Ovary (tissue), 9 donors: ENCODE data around the gene TGM2. TPM values are rescaled to one million over a fixed set of nuclear protein-coding genes. Genes with fewer than 3 reads are reported as not detected.

Experiments used
- DNase-seq, 5 donors: peaks; one replicate each; pipeline ENCODE4 v3.0.0-alpha.2; 2019 to 2020
- H3K27ac ChIP-seq, 2 donors: fragments of 200-600 bp; one replicate each; pipeline versions ENCODE4 v1.5.1 to v1.8.0; 2019 to 2022
- H3K27me3 ChIP-seq: fragments of 200-600 bp; one replicate; pipeline ENCODE4 v1.8.0; 2022
- H3K36me3 ChIP-seq: fragments of 200-600 bp; sonication (generic); one replicate; pipeline ENCODE4 v1.5.1; 2019
- H3K4me1 ChIP-seq: one replicate; pipeline ENCODE4 v1.8.1; 2013; ENCODE audit warnings: mild to moderate bottlenecking, moderate library complexity; ENCODE audit not compliant: insufficient read depth
- H3K4me3 ChIP-seq: fragments of 200-600 bp; sonication (generic); one replicate; pipeline ENCODE4 v1.5.1; 2017
- H3K9me3 ChIP-seq, 2 donors: fragments of 200-600 bp in 1 of 2; sonication (generic) in 1 of 2; one replicate each; pipeline versions ENCODE4 v1.5.1 to v1.8.1; 2013 to 2019; ENCODE audit warnings: mild to moderate bottlenecking in 1 of 2, moderate library complexity in 1 of 2
- EP300 ChIP-seq: sonication (generic); formaldehyde crosslinking; IDR thresholded peaks from one replicate; pipeline ENCODE4 v1.6.1; 2017; ENCODE audit warnings: antibody characterized with exemption
- POLR2A ChIP-seq: fragments of 450-650 bp; IDR thresholded peaks from one replicate; pipeline ENCODE4 v1.6.1; 2017; ENCODE audit warnings: antibody characterized with exemption, mild to moderate bottlenecking, moderate library complexity
- WGBS, 3 donors: extraction: QIAGEN DNeasy Blood & Tissue Kit in 1 of 3; methylation state at CpG; one replicate each; pipeline versions ENCODE4 v1.1.5 to v1.1.7; 2013 to 2017; 5-methylcytosine and 5-hydroxymethylcytosine counted together
- intact Hi-C, 4 donors: fragments of 100-400 bp; cut with DNase I; formaldehyde crosslinking; loops; one replicate each; pipeline versions ENCODE4 v1.11.0 to v1.15.1; 2022 to 2023
- polyA plus RNA-seq, 2 donors: library from polyadenylated mRNA; stranded (reverse); fragments of 200-250 nt in 1 of 2; fragments of 350-450 nt in 1 of 2; fragmentation: Illumina TruSeq in 1 of 2; extraction: RNeasy Lipid Tissue Mini Kit (QIAGEN cat#74804) in 1 of 2; gene quantifications; one replicate each; pipeline ENCODE4 v1.2.3, GENCODE V29; 2013 to 2014
- total RNA-seq, 7 donors: library from RNA; depleted of rRNA in 2 of 7; stranded (reverse); fragments of >200 nt in 2 of 7; fragmentation: NEBNext Ultra II Directional in 3 of 7; extraction: Animal tissue kit (Norgen Biotek cat#: 25700) in 3 of 7; gene quantifications; one replicate each; pipeline versions ENCODE4 v1.1.0 to v1.2.4, GENCODE V29; 2016 to 2023
- TF ChIP-seq, protein P1 (sequence below), 3 donors: fragments of 450-650 bp in 2 of 3; fragments of 200-600 bp in 1 of 3; IDR thresholded peaks; one replicate each; pipeline versions ENCODE4 v1.5.1 to v1.8.0; 2016 to 2022; ENCODE audit warnings: antibody characterized with exemption in 3 of 3, mild to moderate bottlenecking in 1 of 3
- donor health status: DM: no; HTN: no; CAD: no; lungs with moderate emphysema.
- donor health status: DM: no; HTN: no; CAD: no.
- donor health status: Bipolar disorder and iron deficiency.
- donor health status: DM: yes; HTN: yes; CAD: no.
- donor health status: DM: no; HTN: no; CAD: no.
- donor health status: DM: yes; HTN: yes; CAD: no.

TGM2 gene
- total and polyA plus RNA-seq, 9 donors = 15.0 to 320 (median 52.8) TPM

DNA sequence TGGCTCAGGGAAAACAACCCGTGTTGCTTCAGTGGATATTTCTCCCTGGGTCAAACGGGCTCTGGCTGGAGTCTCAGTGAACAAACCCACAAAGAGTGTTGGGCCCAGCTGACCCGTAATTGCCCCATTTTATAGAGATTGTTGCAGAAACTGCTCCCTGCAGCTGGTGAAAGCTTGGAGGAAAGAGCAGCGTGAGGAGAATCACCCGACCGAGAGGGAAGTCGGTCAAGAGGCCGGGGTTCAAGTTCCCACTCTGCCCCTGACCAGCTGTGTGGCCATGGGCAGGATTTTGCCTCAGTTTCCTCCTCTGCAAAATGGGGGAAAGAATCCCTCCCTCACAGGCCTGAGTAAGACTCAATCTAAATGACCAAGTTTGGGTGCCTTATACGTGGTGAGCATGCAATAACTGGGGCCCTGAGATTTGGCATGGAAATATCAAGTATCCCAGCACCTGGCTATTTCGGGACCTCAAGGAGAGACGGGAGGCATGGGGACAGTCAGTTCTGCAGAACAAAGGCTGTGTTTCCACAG is 1.7 kb upstream of the TGM2 start:
- Histone ChIP-seq H3K27ac (no peak overlapping the region), H3K36me3 (no peaks in the 10 kb centered on the region), H3K4me3 (no peak overlapping the region), H3K27me3 (no peaks in the 10 kb centered on the region), H3K9me3 (no peaks in the 10 kb centered on the region), H3K4me1 (peaks cover 13% of the 10 kb centered on the region)
- WGBS, 3 donors = 52 to 73% (median 67%) methylated on average over 11 of the region's 11 CpGs
- intact Hi-C loops = loop anchor here in 3 of 4 donors (5.0 kb wide), 6 partner anchors 46 to 156 kb away; no protein-coding TSS in a partner anchor
- TF ChIP-seq POLR2A = no peak
- TF ChIP-seq, protein P1, sequence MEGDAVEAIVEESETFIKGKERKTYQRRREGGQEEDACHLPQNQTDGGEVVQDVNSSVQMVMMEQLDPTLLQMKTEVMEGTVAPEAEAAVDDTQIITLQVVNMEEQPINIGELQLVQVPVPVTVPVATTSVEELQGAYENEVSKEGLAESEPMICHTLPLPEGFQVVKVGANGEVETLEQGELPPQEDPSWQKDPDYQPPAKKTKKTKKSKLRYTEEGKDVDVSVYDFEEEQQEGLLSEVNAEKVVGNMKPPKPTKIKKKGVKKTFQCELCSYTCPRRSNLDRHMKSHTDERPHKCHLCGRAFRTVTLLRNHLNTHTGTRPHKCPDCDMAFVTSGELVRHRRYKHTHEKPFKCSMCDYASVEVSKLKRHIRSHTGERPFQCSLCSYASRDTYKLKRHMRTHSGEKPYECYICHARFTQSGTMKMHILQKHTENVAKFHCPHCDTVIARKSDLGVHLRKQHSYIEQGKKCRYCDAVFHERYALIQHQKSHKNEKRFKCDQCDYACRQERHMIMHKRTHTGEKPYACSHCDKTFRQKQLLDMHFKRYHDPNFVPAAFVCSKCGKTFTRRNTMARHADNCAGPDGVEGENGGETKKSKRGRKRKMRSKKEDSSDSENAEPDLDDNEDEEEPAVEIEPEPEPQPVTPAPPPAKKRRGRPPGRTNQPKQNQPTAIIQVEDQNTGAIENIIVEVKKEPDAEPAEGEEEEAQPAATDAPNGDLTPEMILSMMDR (IDR thresholded peaks at IDR 0.05) = no peak
- TF ChIP-seq EP300 = no peak
- DNase-seq = no peak

DNA sequence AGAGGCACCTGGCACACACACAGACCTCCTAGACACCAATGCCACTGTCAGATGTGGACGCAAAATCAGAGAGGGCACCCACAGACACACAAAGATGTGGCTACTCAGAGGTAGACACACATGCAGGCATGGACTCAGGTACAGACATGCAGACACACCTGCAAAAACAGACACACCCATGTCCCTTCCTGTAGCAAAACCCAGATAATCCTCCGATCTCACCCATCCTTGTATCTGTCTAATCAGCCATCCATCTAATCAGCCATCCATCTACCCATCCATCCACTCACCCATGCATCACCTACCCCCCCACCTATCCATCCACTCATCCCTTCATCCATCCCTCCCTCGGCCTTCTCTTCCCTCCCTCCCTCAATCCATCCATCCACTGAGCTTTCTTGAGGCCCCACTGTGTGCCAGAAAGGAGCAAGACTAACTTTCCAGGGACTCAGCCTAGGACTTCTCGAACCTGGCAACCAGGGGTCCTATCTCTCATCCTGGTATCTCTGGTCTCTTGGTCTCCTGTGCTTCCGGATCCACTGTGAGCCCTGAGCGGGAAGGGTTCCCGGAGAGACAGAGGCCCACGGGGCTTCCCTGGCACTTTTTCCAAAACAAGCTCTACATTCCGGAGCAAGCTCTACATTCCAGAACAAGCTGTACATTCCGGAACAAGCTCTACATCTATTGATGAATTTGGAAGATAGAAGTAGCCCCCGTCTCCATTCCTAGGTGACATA is 1.1 kb upstream of the TGM2 start:
- 38 to 53% (median 47%) methylated on average over 11 of the region's 11 CpGs for WGBS, 3 donors
- Histone ChIP-seq H3K9me3 (no peaks in the 10 kb centered on the region), H3K36me3 (no peaks in the 10 kb centered on the region), H3K4me1 (peaks cover 13% of the 10 kb centered on the region), H3K4me3 (no peak overlapping the region), H3K27me3 (no peaks in the 10 kb centered on the region), H3K27ac (no peak overlapping the region)
- DNase-seq = no peak
- intact Hi-C loops = loop anchor here in 3 of 4 donors (2.0 to 5.0 kb wide), 7 partner anchors 46 to 156 kb away; no protein-coding TSS in a partner anchor
- TF ChIP-seq, protein P1 (IDR thresholded peaks at IDR 0.05) = no peak

DNA sequence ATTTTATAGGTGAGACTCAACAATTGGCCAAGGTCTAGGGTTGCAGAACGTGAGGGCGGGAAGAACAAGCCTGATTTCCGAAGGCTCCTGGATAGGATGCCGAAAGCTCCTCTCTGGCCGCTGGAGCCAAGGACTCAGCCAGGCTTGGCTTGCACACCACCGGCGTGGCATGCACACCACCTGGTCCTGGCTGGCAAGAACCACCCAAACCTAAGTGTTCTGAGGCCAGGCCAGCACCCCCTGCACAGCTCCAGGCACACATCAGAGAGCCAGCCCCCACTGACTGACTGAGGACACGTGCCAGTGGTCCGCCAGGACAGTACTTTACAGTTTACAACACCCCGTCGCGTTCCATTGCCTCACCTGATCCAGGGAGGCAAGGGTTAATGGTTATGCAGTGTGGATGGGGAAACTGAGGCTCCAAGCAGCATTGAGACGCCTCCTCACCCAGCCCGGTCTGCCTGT is 414 bp downstream of the TGM2 start:
- no peak for TF ChIP-seq POLR2A
- no peak for TF ChIP-seq EP300
- TF ChIP-seq, protein P1 (IDR thresholded peaks at IDR 0.05) = no peak
- Histone ChIP-seq H3K4me3 (peak overlapping the region; percentile 40), H3K27ac (peak overlapping the region in 1 of 2 donors; percentile 22), H3K9me3 (no peaks in the 10 kb centered on the region), H3K27me3 (no peaks in the 10 kb centered on the region), H3K4me1 (peaks cover 13% of the 10 kb centered on the region), H3K36me3 (no peaks in the 10 kb centered on the region)
- 46 to 68% (median 63%) methylated on average over 14 of the region's 14 CpGs for WGBS, 3 donors
- DNase-seq = peak in 2 of 5 donors; percentile 20 to 27
- intact Hi-C loops = loop anchor here in 3 of 4 donors (2.0 to 5.0 kb wide), 7 partner anchors 48 to 158 kb away; no protein-coding TSS in a partner anchor

DNA sequence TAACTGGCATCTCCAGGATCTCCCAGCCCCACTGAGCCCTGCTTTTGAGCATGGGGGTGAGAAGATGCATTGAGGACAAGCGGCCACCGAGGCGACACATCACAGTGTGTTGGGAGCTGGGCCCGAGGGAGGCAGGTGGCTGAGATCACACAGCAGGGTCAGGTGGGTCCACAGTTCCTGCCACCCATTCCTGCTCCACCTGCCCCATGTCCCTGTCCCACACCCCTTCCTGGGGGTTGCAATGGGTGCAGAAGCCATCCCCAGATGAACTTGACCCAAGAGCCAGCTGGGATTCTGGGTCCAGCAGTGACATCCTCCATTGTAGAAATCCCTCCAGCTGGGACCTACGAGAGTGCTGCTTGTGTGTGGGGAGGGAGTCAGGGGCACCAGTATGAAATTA is 1.0 kb downstream of the TGM2 start:
- Histone ChIP-seq H3K27ac (no peak overlapping the region), H3K4me3 (peak overlapping the region; percentile 40), H3K27me3 (no peaks in the 10 kb centered on the region), H3K36me3 (no peaks in the 10 kb centered on the region), H3K9me3 (no peaks in the 10 kb centered on the region), H3K4me1 (peaks cover 13% of the 10 kb centered on the region)
- no peak for TF ChIP-seq EP300
- no peak for TF ChIP-seq POLR2A
- TF ChIP-seq, protein P1 (IDR thresholded peaks at IDR 0.05) = no peak
- DNase-seq = no peak
- 90 to 95% (median 95%) methylated on average over 5 of the region's 5 CpGs for WGBS, 3 donors
- intact Hi-C loops = loop anchor here in 1 of 4 donors (2.0 kb wide), 1 partner anchor 91 kb away; no protein-coding TSS in a partner anchor
